Limb (tissue), 2 donors: Measurements from ENCODE around the gene FOXP1.

Experiments used
- DNase-seq, 2 donors: peaks; one replicate each; pipeline ENCODE4 v3.0.0-alpha.2; 2016; ENCODE audit errors: extremely low spot score in 2 of 2

The FOXP1 gene

GRCh38 chr3:71402280-71402679 is 181.2 kb downstream of the FOXP1 start:
- DNase-seq = no peak

GRCh38 chr3:71401695-71402231 is 181.8 kb downstream of the FOXP1 start:
- no peak for DNase-seq

DNA sequence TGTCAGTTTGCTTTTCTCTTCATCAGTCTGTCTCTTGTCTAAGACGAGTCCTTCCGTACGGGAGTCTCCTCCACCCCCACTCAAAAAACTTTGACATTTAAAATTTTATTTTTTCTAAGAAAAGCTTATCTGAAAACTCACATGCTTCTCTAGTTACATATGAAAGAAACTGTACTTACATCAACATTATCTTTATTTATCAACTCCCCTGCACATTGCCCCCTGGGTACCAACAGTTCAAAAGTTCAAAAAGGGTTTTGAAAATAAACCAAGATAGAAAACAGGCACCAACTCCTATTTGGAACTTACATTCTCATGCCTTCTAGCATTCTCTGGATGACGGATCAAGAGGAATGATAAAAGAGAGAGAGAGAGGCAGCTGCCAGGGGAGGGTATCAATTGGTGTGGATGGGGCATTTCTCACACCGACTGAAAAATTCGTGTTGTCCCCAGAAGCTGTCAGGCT is 182.5 kb downstream of the FOXP1 start:
- no peak for DNase-seq

DNA sequence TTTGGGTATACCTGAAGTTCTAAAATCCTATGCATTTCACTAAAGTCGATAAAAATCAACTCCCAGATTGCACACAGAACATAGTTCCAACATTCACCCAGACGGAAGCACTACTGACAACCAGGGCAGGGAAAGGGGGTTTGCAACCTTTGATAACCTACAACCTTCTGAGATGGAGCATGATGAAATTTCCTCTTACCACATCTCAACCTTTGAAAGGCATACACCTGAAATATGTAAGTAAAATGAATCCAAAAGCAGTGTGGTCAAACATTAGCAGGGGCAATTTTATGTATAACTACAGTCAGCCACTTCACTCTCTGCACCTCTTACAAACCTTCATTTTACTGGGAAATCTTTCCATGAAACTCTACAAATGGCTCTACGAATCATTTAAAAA is 184.1 kb downstream of the FOXP1 start:
- DNase-seq = no peak

- no peak for DNase-seq
Observed at GRCh38 chr3:71398157-71398836, 185.2 kb downstream of the FOXP1 start.

DNA sequence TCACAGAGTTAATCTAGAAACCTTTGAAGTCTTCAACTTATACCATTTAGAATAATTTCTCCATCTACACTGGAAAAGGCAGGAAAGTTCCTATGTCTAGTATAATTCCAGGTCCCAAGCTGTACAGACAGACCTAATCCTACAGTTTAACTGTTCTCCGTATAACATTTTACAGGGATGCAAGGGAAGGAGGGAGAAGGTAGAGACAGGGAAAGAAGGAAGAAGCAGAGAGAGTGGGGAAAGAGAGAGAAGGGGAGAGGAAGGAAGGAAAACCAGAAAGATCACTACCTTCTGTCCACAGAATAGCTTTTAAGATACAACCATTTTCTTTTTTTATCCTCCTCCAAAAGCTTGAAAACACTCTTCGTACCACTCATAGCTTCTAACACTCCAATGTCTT is 185.8 kb downstream of the FOXP1 start:
- no peak for DNase-seq

DNA sequence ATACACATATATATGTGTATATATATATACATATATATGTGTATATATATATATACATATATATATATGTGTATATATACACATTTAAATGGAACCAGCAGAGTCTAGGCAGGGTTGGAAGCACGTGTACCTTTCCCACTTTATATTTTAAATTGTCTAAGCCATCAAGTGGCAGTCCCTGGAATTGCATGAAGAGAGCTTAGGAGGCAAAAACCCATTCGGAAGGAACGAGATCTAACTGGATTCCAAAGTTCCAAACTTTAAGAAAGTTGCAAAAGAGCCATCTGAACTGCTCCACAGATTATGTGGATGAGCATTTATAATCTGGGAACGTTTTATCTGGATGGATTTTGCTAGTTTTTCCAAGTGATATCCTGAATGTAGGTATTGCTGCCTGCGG is 186.5 kb downstream of the FOXP1 start:
- DNase-seq = no peak

DNA sequence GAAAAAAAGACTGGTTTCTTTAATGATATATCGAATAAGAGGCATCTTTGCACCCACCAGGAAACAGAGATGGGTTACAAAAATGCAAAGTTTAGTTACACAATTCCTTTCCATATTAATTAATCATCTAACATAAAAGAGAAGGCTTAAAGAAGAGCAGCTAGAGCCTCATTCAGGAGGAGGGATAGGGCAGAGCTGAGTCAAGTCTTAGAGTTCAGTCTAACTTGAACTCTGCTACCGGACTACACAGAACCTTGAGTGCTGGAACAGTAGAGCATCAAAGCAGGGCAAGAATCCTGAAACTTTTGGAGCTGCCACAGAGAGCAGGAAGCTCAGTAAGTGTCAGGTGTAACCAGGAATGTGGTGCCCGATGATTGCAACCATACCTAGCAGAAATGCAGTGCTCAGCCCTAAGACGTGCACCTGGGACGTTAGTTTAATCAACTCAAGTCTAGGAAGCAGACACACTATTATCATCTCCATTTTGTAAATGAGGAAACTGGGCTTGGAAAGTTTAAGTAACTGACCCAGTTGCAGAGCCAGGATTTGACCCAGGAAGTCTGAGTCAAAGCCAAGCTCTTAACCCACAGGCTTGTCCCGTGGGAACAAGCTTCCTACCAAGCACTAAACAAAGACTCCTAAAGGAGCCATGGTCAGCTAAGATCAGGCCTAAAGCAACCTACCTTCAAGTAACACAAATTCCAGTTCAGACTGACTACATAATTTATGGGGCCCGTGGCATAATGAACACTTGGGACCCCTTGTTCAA is 187.4 kb downstream of the FOXP1 start:
- DNase-seq = no peak

GRCh38 chr3:71395470-71395869 is 188.1 kb downstream of the FOXP1 start:
- DNase-seq = no peak

- no peak for DNase-seq
Observed at GRCh38 chr3:71393745-71394144, 189.8 kb downstream of the FOXP1 start.

GRCh38 chr3:71393093-71393492 is 190.4 kb downstream of the FOXP1 start:
- DNase-seq = no peak

- DNase-seq = no peak
Observed at GRCh38 chr3:71392251-71392650, 191.3 kb downstream of the FOXP1 start.

DNA sequence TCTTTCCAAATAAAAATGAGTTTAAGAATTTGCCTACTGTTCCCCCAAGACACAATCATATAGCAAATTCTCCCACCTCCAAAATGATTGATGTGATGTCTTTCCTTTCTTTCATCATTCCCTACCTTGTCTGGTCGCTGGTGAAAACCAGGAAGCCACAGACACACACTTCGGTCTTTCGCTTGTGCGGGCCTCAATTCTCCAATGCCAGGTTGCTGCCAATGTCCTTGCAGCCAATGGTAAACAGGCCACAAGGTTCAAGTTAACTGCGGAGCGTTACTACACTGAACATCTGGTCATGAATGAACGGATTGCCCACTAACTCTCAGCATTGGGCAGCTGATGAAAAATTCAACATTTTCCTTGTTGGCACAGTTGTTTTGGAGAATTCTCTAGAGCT is 192.2 kb downstream of the FOXP1 start:
- no peak for DNase-seq

GRCh38 chr3:71389911-71390573 is 193.5 kb downstream of the FOXP1 start:
- DNase-seq = peak; percentile 63 to 81

DNA sequence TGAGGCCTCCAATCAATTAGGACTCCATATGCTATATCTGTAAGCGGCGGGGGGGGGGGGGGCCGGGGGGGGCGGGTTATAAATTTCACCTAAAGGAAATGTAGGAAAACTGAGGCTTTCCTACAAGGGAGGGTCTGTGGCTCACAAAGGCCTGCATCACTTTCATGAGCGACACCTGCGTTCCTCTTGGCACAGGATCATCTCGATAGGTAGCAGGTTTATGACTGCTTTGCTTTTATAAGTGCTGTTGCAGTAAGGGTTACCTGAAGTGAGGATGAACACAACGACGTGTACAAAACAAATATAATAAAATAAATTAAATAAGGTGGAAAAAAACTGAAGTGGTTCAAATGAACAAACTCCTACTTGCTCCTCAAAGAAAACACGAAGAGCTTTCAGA is 194.3 kb downstream of the FOXP1 start:
- DNase-seq = no peak

DNA sequence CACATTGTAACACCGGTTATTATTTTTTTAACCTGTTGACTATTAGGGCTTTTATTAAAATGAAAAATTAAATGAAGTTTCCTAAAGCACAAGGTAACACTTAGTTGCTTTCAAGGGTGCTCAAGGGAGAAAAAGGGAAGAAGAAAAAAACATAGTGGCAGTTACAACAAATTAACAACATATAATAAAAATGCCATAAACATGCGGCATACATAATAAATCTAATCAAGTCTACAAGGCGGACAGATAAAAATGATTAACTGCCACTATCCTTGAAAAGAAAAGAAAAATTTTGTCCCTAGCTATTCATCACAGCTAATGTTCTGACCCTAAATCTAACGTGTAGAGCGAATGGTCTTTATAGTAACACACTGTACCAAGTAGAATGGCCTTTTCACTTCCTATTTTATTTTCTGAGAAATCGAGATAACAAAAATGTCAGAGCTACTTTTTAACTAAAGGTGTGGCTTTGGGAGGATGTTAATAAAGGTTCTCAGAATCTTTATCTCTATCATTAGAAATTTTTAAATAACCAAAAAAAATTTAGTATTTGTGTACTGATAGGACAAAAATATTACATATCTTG is 194.9 kb downstream of the FOXP1 start:
- no peak for DNase-seq

DNA sequence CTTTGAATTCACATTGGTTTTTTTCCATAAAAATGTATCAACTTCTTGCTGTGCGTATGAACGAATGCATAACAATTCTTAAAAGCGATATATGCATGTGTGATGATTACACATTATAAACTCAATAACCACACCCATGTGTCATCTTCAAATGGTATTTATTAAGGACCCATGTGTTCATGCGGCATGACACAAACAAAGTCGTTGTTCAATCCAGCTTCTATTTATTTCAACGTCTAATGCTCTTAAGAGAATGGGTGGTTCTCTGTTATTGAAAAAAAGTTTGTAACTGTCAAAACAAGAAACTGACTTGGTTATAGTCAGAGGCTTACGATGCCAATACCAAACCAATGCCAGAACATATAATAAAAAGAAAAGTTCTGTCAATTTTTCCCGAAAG is 195.9 kb downstream of the FOXP1 start:
- DNase-seq = no peak

GRCh38 chr3:71384837-71385716 is 198.5 kb downstream of the FOXP1 start:
- DNase-seq = no peak

- DNase-seq = no peak
Observed at GRCh38 chr3:71384388-71384787, 199.1 kb downstream of the FOXP1 start.

DNA sequence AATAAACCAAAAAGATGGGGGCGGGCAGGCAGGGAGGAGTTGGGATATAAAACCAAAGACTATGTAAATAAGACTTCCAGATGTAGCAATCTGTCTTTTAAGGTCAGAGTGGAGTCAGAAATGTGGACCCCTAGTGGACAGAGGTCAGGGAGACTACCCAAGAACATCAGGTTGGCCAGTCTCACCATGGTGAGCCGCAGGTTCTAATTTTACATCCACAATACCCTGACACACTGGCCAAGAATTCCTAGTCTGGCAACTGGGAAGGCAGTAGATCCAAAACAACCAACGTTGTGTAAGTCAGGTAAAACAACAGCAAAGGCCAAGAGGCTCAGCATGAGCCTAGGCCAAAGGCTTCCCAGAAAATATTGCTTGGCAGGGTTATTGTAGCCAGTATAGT is 203.4 kb downstream of the FOXP1 start:
- DNase-seq = no peak

- DNase-seq = no peak
Observed at GRCh38 chr3:71378509-71378908, 205.0 kb downstream of the FOXP1 start.
